Left renal cortex interstitium (tissue), 4 donors: ENCODE data around the gene CPPED1. TPM values are rescaled to one million over a fixed set of nuclear protein-coding genes. Genes with fewer than 3 reads are reported as not detected.

Source experiments
- DNase-seq, 4 donors: peaks; one replicate each; pipeline ENCODE4 v3.0.0-alpha.2; 2013; ENCODE audit warnings: low read depth in 4 of 4, low spot score in 2 of 4, missing footprints in 1 of 4
- polyA plus RNA-seq, 4 donors: library from polyadenylated mRNA; unstranded; fragments of 120-200 nt; gene quantifications; one replicate each; pipeline ENCODE4 v1.2.1, GENCODE V29; 2013; ENCODE audit not compliant: insufficient read length in 4 of 4

The CPPED1 gene
- polyA plus RNA-seq, 4 donors = 22.2 to 25.9 (median 23.8) TPM

DNA sequence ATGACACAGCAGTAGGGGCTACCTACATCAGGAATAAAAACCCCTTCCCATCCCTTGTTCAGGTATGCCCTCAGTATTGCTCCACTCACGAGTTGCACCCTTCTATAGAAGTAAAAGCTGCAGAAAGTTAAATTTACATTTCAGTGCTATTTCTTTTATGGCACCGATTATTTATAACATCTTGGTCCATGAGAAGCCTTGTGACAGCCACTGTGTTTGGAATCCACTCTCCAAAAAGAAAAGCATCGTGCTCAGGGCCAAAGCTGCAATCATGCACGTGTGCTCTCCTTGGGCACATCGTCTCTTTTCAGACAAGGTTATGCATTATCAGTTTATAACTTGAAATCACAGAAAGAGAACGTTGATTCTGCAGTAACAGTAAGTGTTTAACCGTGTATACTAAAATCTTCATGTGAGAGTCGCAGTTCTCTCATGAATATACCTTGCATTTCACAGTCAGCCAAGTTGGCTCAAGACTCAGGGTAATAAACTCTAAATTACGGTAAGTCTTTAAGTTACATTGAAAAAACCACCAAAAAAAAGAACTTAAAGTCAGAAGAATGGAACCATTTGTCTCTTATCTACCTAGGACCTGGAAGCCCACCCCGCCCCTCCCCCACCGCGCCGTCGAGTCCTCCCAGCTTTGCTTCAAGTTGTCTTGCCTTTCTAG lies 189.6 kb downstream of the CPPED1 start:
- no peak for DNase-seq

DNA sequence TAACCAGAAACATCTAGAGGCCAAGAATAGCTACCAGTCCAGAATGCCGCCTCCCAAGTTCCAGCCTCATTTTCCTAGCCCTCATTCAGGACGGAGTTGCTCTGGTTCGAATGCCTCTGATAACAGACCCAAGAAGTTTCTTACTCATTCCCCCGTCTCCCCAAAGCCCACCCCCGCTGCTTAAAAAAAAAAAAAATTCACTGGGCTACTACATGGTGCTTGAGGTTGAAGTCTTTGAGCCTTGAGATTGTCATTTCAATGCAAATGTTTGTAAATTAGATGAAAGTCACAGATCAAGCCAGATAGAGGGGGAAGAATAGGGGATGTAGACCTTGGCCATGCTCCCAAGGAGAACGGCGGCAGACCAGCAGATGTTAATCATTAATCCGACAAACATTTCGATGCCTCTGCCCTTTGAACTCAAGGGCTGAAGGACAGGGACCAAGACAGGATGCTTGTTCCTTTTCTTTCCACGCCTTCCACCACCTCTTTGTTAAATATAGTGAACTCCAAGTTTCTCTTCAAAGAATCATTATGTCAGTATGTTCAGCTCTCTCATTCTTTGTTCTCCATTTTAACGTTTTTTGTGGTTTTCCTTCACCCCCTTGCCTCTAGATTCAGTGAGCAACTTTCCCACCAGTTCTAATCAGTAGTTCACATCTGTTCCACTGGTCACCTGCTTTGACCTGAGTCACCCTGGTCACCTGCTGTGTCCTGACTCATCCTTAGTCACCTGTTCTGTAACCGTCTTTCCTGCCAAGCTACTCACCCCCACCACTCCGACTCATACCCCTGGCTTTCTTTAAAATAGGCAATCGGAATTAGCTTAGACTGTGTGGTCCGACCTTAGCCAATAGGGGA lies 190.3 kb downstream of the CPPED1 start:
- no peak for DNase-seq

- no peak for DNase-seq
Measured at GRCh38 chr16:12612598-12613101, 191.0 kb downstream of the CPPED1 start.

DNA sequence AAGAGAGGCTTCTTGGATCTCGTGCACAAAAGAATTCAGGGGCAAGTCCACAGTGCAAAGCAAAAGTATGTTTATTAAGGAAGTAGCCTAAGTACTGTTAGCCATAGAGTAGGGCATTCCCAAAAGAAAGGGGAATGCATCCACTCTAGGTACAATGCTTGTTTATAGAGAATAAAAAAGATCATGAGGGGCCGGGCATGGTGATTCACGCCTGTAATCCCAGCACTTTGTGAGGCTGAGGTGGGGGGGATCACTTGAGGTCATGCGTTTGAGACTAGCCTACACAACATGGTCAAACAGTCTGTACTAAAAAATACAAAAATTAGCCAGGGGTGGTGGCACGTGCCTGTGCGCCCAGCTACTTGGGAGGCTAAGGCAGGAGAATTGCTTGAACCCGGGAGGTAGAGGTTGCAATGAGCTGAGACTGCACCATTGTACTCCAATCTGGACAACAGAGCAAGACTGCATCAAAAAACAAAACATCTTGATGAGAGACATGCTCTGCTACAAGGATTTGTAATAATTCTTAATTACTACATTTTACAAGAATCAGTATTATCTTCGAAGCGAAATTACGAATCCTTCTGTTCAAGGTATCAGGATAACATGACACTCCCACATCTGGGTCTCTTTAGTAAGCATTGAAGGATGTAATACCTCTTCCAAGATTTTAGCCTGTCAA lies 191.6 kb downstream of the CPPED1 start:
- no peak for DNase-seq

GRCh38 chr16:12611006-12611477 lies 192.6 kb downstream of the CPPED1 start:
- DNase-seq = no peak

- DNase-seq = no peak
Measured at GRCh38 chr16:12609937-12610699, 193.6 kb downstream of the CPPED1 start.

Other genes starting within 250 kb of the CPPED1 start
- gene SHISA9, start 97.7 kb upstream of the CPPED1 start, polyA plus RNA-seq = 1 to 10 TPM; 2.8 to 6.2 (median 4.0) TPM